Activated T-cell treated with anti-CD3 and anti-CD28 coated beads, Interleukin-2, amount 50 U/mL, for 4 hours (primary cell): ENCODE measurements around the gene SUPT3H. TPM values are rescaled to one million over a fixed set of nuclear protein-coding genes. Genes with fewer than 3 reads are reported as not detected.

Experiments used
- ATAC-seq, 2 donors: fragments of 200-7000 bp; cut with Tn5 transposase; one replicate each; pipeline ENCODE4 v1.10.0; 2021
- DNase-seq: peaks from one replicate; pipeline ENCODE4 v3.0.0-alpha.2; 2020
- H3K27me3 Mint-ChIP-seq: one replicate; pipeline ENCODE4 v1.8.0; 2021; ENCODE audit warnings: low read depth, mixed read lengths
- H3K36me3 Mint-ChIP-seq: one replicate; pipeline ENCODE4 v1.8.0; 2022; ENCODE audit warnings: mixed read lengths; ENCODE audit not compliant: insufficient read depth
- H3K4me1 Mint-ChIP-seq: one replicate; pipeline ENCODE4 v1.8.0; 2021; ENCODE audit warnings: low read depth, mixed read lengths
- H3K4me3 Mint-ChIP-seq: one replicate; pipeline ENCODE4 v1.8.0; 2021; ENCODE audit warnings: mild to moderate bottlenecking, moderate library complexity, mixed read lengths
- H3K9me3 Mint-ChIP-seq: one replicate; pipeline ENCODE4 v1.8.0; 2021; ENCODE audit warnings: mixed read lengths
- total RNA-seq, 3 donors: library from RNA; stranded (reverse); gene quantifications; one replicate each; pipeline ENCODE4 v1.2.1, GENCODE V29; 2021

Gene SUPT3H
- total RNA-seq, 3 donors from 2014 or later = 14.1 to 15.7 (median 15.7) TPM

DNA sequence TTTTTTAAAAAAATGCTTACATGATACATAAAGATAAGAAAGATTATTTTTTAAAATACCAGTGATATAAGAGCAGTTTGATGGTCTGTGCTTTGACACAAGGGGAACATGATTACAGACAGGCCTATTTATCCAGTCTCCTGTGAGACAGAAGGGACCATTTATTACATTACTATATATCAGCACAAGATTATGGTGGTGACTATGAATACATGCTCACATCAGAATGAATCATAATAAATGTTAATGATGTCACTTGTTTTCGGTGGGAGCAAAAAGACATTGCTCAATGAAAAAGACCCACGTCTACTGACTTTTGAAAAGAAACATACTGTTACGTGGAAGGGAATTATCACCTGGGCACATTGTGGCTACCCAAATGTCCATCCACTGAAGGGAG lies 535.1 kb downstream of the SUPT3H start:
- H3K36me3 Mint-ChIP-seq = peaks cover 13% of the 10 kb centered on the region
- peaks cover 4% of the 10 kb centered on the region for H3K4me1 Mint-ChIP-seq

DNA sequence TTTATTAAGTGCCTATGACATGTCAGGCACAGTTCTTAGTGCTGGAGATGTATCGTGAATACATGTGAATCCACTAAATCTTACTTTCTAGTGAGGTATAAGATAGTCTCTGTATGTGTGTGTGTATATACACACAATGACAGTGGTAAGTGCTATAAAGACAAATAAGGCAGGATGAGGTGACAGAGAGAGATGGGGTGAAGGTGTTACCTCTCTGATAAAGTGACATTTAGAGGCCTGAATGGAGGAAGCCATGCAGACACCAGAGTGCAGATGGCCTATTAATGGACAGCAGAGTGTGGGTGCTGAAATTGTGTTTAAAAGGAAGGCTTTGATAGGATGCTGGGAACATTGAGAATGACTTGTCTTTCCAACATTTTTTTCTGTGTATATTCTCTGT lies 535.9 kb downstream of the SUPT3H start:
- ATAC-seq (no peak), DNase-seq (no peak)
- peaks cover 4% of the 10 kb centered on the region for H3K4me1 Mint-ChIP-seq
- H3K27me3 Mint-ChIP-seq = no peaks in the 10 kb centered on the region
- no peaks in the 10 kb centered on the region for H3K9me3 Mint-ChIP-seq
- peaks cover 8% of the 10 kb centered on the region for H3K36me3 Mint-ChIP-seq
- no peak overlapping the region for H3K4me3 Mint-ChIP-seq

More for the DNA sequence above, 535.1 kb downstream of the SUPT3H start:
- H3K4me3 Mint-ChIP-seq = no peak overlapping the region
- ATAC-seq (no peak), DNase-seq (no peak)
- no peaks in the 10 kb centered on the region for H3K27me3 Mint-ChIP-seq
- H3K9me3 Mint-ChIP-seq = no peaks in the 10 kb centered on the region

DNA sequence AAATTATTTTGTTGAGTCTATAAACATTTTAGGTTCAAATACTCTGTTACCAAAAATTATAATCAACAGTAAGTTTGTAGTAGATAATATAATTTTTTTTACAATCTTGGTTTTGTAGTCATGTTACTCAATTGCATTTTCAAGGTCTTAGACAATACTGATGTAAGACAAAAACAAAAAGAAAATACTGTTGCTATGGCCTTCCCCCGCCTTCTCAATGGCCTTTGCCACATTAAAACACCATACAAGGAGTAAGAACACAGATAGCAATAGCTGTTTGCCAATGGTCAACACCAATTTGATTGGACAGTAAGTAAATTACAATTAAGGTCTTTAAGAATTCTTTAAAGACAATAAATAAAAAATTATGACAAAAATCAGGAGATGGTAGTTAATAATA lies 540.0 kb downstream of the SUPT3H start:
- ATAC-seq (no peak), DNase-seq (no peak)
- Mint-ChIP-seq H3K9me3 (no peaks in the 10 kb centered on the region), H3K4me1 (peaks cover 8% of the 10 kb centered on the region), H3K36me3 (peaks cover 4% of the 10 kb centered on the region), H3K4me3 (no peak overlapping the region), H3K27me3 (no peaks in the 10 kb centered on the region)

GRCh38 chr6:44837255-44837654 lies 540.5 kb downstream of the SUPT3H start:
- DNase-seq (no peak), ATAC-seq (no peak)
- Mint-ChIP-seq H3K4me1 (peaks cover 8% of the 10 kb centered on the region), H3K4me3 (no peak overlapping the region), H3K36me3 (peaks cover 4% of the 10 kb centered on the region), H3K27me3 (no peaks in the 10 kb centered on the region), H3K9me3 (no peaks in the 10 kb centered on the region)

DNA sequence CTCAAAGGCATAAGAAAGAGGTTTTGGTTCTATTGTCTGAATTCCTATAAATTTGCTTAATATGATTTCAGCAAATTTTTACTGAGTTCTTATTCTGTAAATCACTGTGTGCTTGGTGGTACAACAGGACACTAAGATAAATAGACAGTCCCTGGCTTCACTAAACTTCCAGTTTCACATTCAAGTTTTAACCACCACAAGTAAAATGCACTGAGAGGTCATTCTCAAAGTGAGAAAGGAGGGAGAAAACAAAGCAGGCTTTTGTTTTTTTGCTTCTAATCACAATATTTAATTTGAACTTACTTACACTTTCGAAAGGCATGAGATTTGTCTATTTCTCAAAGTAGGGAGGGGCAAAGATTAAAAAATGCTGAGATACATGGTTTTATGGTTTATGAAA lies 544.5 kb downstream of the SUPT3H start:
- no peak for ATAC-seq
- Mint-ChIP-seq H3K36me3 (peaks cover 5% of the 10 kb centered on the region), H3K4me3 (no peak overlapping the region), H3K4me1 (peaks cover 26% of the 10 kb centered on the region), H3K27me3 (no peaks in the 10 kb centered on the region), H3K9me3 (no peaks in the 10 kb centered on the region)
- no peak for DNase-seq

DNA sequence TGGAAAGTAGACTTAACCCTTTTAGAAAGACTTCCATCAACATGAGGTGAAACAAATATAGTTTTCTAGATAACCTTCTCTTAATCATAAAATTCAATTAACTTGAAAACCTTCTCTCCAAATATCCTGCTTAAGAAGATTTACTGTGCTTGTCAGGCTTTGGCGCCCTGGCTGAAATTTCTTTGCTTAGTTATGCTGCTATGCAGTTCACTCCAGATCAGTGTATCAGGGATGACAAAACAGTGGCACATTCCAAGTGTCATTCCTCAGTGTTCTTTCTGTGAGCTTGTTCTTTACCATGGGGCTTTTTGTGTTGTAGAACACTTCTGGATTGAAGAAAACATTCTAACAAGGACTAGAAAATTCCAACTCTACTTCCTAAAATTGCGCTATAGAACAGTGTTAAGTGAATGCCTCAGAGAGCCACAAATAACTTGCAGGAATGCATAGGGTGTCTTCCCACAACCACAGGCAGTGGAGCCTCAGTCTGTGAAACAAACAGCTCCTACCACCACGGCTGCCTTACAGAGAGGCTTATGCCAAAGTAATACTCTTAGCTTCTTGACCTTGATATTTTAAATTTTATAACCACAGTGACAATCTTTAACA lies 546.6 kb downstream of the SUPT3H start:
- Mint-ChIP-seq H3K9me3 (no peaks in the 10 kb centered on the region), H3K4me3 (no peak overlapping the region), H3K36me3 (peaks cover 10% of the 10 kb centered on the region), H3K4me1 (peaks cover 26% of the 10 kb centered on the region), H3K27me3 (no peaks in the 10 kb centered on the region)
- DNase-seq (no peak), ATAC-seq (no peak)

DNA sequence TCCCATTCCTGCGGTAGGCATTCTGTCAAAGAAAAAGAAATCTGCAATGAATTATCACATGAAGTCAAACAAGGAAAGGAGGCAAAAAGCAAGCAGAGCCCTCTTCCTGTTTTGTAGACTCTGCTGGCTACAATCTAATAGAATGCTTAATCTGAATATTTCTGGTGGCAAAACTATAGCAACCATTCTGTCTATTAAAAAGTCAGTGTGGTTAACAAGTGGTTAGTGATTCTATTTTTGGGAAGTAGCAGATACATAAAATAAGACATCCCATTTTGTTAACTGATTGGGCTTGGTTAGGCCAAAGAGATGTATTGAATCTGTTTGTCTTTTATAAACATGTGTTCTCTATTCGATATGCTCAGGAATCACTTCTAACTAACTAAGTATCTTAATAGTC lies 547.9 kb downstream of the SUPT3H start:
- Mint-ChIP-seq H3K9me3 (no peaks in the 10 kb centered on the region), H3K27me3 (no peaks in the 10 kb centered on the region), H3K36me3 (peaks cover 11% of the 10 kb centered on the region), H3K4me1 (peaks cover 26% of the 10 kb centered on the region), H3K4me3 (no peak overlapping the region)
- ATAC-seq = no peak
- DNase-seq = no peak

GRCh38 chr6:44828780-44829179 lies 549.0 kb downstream of the SUPT3H start:
- Mint-ChIP-seq H3K9me3 (no peaks in the 10 kb centered on the region), H3K4me3 (no peak overlapping the region), H3K4me1 (peaks cover 26% of the 10 kb centered on the region), H3K36me3 (peaks cover 18% of the 10 kb centered on the region), H3K27me3 (no peaks in the 10 kb centered on the region)
- ATAC-seq = no peak
- no peak for DNase-seq

GRCh38 chr6:44826025-44826676 lies 551.6 kb downstream of the SUPT3H start:
- DNase-seq (no peak), ATAC-seq (no peak)
- Mint-ChIP-seq H3K27me3 (no peaks in the 10 kb centered on the region), H3K9me3 (no peaks in the 10 kb centered on the region), H3K36me3 (peaks cover 22% of the 10 kb centered on the region), H3K4me3 (no peak overlapping the region), H3K4me1 (peaks cover 23% of the 10 kb centered on the region)

DNA sequence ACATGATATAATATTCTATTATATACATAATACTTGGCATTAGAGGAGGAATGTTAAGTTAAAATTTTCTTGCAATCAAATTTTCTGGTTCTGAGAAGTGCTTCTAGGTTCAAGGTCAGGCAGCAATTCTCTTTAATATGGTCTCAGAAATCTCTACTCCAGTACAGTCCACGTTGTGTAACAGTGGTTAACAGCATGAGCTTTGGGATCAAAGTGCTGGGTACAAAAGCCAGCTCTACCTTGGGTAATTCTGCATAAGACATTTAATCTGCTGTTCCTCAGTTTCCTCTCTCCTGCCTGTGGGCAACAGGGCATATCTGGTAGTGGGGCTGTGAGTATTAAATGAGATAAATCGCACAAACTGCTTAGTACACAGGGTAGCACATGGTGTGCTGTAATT lies 552.5 kb downstream of the SUPT3H start:
- ATAC-seq (no peak), DNase-seq (no peak)
- no peaks in the 10 kb centered on the region for H3K9me3 Mint-ChIP-seq
- peaks cover 21% of the 10 kb centered on the region for H3K4me1 Mint-ChIP-seq
- H3K27me3 Mint-ChIP-seq = no peaks in the 10 kb centered on the region
- no peak overlapping the region for H3K4me3 Mint-ChIP-seq
- H3K36me3 Mint-ChIP-seq = peaks cover 22% of the 10 kb centered on the region

DNA sequence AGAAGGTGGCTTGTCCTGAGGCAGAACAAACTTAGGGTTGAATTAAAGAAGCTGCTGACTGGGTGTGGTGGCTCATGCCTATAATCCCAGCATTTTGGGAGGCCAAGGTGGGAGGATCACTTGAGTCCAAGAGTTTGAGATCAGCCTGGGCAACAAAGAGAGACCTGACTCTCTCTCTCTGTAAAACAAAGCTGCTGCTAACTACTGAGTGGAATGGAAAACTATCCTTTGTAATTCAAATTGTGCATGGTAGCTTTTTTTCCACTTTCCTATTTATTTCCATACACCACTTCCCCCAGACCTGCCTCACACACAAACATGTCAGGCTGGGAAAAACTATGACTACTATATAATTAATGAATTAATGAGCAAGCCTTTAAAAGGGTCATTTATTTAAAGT lies 553.2 kb downstream of the SUPT3H start:
- Mint-ChIP-seq H3K27me3 (no peaks in the 10 kb centered on the region), H3K4me3 (no peak overlapping the region), H3K4me1 (peaks cover 15% of the 10 kb centered on the region), H3K9me3 (no peaks in the 10 kb centered on the region), H3K36me3 (peaks cover 22% of the 10 kb centered on the region)
- no peak for ATAC-seq
- no peak for DNase-seq

- Mint-ChIP-seq H3K4me1 (peaks cover 2% of the 10 kb centered on the region), H3K9me3 (peaks cover 9% of the 10 kb centered on the region), H3K36me3 (peaks cover 11% of the 10 kb centered on the region), H3K27me3 (no peaks in the 10 kb centered on the region), H3K4me3 (no peak overlapping the region)
- ATAC-seq = no peak
- no peak for DNase-seq
Measured at GRCh38 chr6:44820759-44821158, 557.0 kb downstream of the SUPT3H start.

GRCh38 chr6:44820321-44820720 lies 557.4 kb downstream of the SUPT3H start:
- no peak for ATAC-seq
- peaks cover 11% of the 10 kb centered on the region for H3K36me3 Mint-ChIP-seq
- H3K4me3 Mint-ChIP-seq = no peak overlapping the region

GRCh38 chr6:44811456-44811855 lies 566.3 kb downstream of the SUPT3H start:
- ATAC-seq (no peak), DNase-seq (no peak)
- Mint-ChIP-seq H3K4me1 (peaks cover 26% of the 10 kb centered on the region), H3K9me3 (no peaks in the 10 kb centered on the region), H3K4me3 (no peak overlapping the region), H3K36me3 (peaks cover 10% of the 10 kb centered on the region), H3K27me3 (no peaks in the 10 kb centered on the region)

More at GRCh38 chr6:44820321-44820720, 557.4 kb downstream of the SUPT3H start:
- Mint-ChIP-seq H3K4me1 (peaks cover 2% of the 10 kb centered on the region), H3K27me3 (no peaks in the 10 kb centered on the region), H3K9me3 (peaks cover 9% of the 10 kb centered on the region)
- DNase-seq = no peak

GRCh38 chr6:44809258-44809657 lies 568.5 kb downstream of the SUPT3H start:
- DNase-seq (no peak), ATAC-seq (no peak)
- peaks cover 10% of the 10 kb centered on the region for H3K36me3 Mint-ChIP-seq
- H3K4me3 Mint-ChIP-seq = no peak overlapping the region
- no peaks in the 10 kb centered on the region for H3K27me3 Mint-ChIP-seq
- no peaks in the 10 kb centered on the region for H3K9me3 Mint-ChIP-seq
- peaks cover 26% of the 10 kb centered on the region for H3K4me1 Mint-ChIP-seq
